DOHH2 (cell line): ENCODE data around the gene ADCY1.

Experiments
- H3F3A ChIP-seq: fragments of 200-600 bp; sonication (generic), shearing (Covaris generic); 2 replicates; pipeline ENCODE4 v1.6.0; 2016; ENCODE audit warnings: antibody characterized with exemption, mild to moderate bottlenecking; ENCODE audit not compliant: control insufficient read depth, insufficient read depth
- H3K27ac ChIP-seq: fragments of 200-600 bp; sonication (generic); 2 replicates; pipeline ENCODE4 v1.5.1; 2014; ENCODE audit warnings: low read depth, mild to moderate bottlenecking, low read length, moderate library complexity
- H3K27me3 ChIP-seq: fragments of 200-600 bp; sonication (generic); 2 replicates; pipeline ENCODE4 v1.6.1; 2014; ENCODE audit warnings: mild to moderate bottlenecking, low read length, mixed read lengths; ENCODE audit not compliant: control insufficient read depth
- H3K36me3 ChIP-seq: fragments of 200-600 bp; sonication (generic); 2 replicates; pipeline ENCODE4 v1.6.1; 2014; ENCODE audit warnings: mild to moderate bottlenecking, low read length, moderate library complexity, mixed read lengths; ENCODE audit not compliant: control insufficient read depth
- H3K4me1 ChIP-seq: fragments of 200-600 bp; sonication (generic); 2 replicates; pipeline ENCODE4 v1.6.1; 2014; ENCODE audit warnings: mild to moderate bottlenecking, low read length, mixed read lengths; ENCODE audit not compliant: control insufficient read depth
- H3K4me2 ChIP-seq: fragments of 200-600 bp; sonication (generic); 2 replicates; pipeline ENCODE4 v1.6.0; 2014; ENCODE audit warnings: mild to moderate bottlenecking, low read length, moderate library complexity
- H3K4me3 ChIP-seq: fragments of 200-600 bp; sonication (generic); 2 replicates; pipeline ENCODE4 v1.5.1; 2014; ENCODE audit warnings: mild to moderate bottlenecking, low read length, mixed read lengths
- H3K79me2 ChIP-seq: fragments of 200-600 bp; sonication (generic); 2 replicates; pipeline ENCODE4 v1.6.1; 2014; ENCODE audit warnings: mild to moderate bottlenecking, low read length, mixed read lengths; ENCODE audit not compliant: control insufficient read depth
- H3K9me2 ChIP-seq: fragments of 200-600 bp; sonication (generic); replicated peaks from 2 replicates; pipeline ENCODE4 v1.6.1; 2014; ENCODE audit warnings: mild to moderate bottlenecking, low read length, mixed read lengths; ENCODE audit not compliant: control insufficient read depth
- H3K9me3 ChIP-seq: fragments of 200-600 bp; sonication (generic); 2 replicates; pipeline ENCODE4 v1.6.1; 2014; ENCODE audit warnings: antibody characterized with exemption, low read length, mixed read lengths; ENCODE audit not compliant: control insufficient read depth, insufficient read depth
- H4K20me1 ChIP-seq: fragments of 200-600 bp; sonication (generic); 2 replicates; pipeline ENCODE4 v1.6.0; 2014; ENCODE audit warnings: low read depth, mild to moderate bottlenecking, antibody characterized with exemption, low read length, moderate library complexity; ENCODE audit not compliant: control insufficient read depth, insufficient read depth
- CTCF ChIP-seq: fragments of 200-600 bp; sonication (generic); IDR thresholded peaks from one replicate; pipeline ENCODE4 v1.5.1; 2014; ENCODE audit warnings: antibody characterized with exemption, mild to moderate bottlenecking, low read depth, low read length; ENCODE audit not compliant: poor library complexity, severe bottlenecking
- EZH2phosphoT487 ChIP-seq: fragments of 200-600 bp; sonication (generic); IDR thresholded peaks from 2 replicates; pipeline ENCODE4 v1.6.1; 2017; ENCODE audit warnings: borderline replicate concordance, mild to moderate bottlenecking, antibody characterized with exemption, low read length, moderate library complexity, mixed read lengths

ADCY1 gene

GRCh38 chr7:45594745-45595535 is 20.8 kb downstream of the ADCY1 start:
- Histone ChIP-seq H3K27me3 (no peaks in the 10 kb centered on the region), H3K4me1 (no peaks in the 10 kb centered on the region), H3K36me3 (no peaks in the 10 kb centered on the region), H4K20me1 (no peaks in the 10 kb centered on the region), H3K4me3 (no peak overlapping the region), H3K4me2 (no peak overlapping the region), H3F3A (no peaks in the 10 kb centered on the region), H3K79me2 (no peaks in the 10 kb centered on the region), H3K27ac (no peak overlapping the region), H3K9me3 (no peaks in the 10 kb centered on the region), H3K9me2 (no peaks in the 10 kb centered on the region)
- no peak for TF ChIP-seq EZH2phosphoT487
- TF ChIP-seq CTCF = no peak

GRCh38 chr7:45595809-45596664 is 21.9 kb downstream of the ADCY1 start:
- H4K20me1 ChIP-seq = no peaks in the 10 kb centered on the region
- H3K27ac ChIP-seq = no peak overlapping the region
- no peaks in the 10 kb centered on the region for H3F3A ChIP-seq
- H3K9me3 ChIP-seq = no peaks in the 10 kb centered on the region
- no peaks in the 10 kb centered on the region for H3K27me3 ChIP-seq
- no peak for TF ChIP-seq CTCF
- no peak for TF ChIP-seq EZH2phosphoT487
- H3K9me2 ChIP-seq = no peaks in the 10 kb centered on the region
- H3K36me3 ChIP-seq = no peaks in the 10 kb centered on the region
- no peak overlapping the region for H3K4me2 ChIP-seq
- no peak overlapping the region for H3K4me3 ChIP-seq
- H3K4me1 ChIP-seq = no peaks in the 10 kb centered on the region
- no peaks in the 10 kb centered on the region for H3K79me2 ChIP-seq

- Histone ChIP-seq H3F3A (no peaks in the 10 kb centered on the region), H3K27me3 (no peaks in the 10 kb centered on the region), H3K9me2 (no peaks in the 10 kb centered on the region)
Measured at GRCh38 chr7:45596665-45597095, 22.5 kb downstream of the ADCY1 start.

More at GRCh38 chr7:45596665-45597095, 22.5 kb downstream of the ADCY1 start:
- Histone ChIP-seq H3K4me3 (no peak overlapping the region), H3K9me3 (no peaks in the 10 kb centered on the region), H3K27ac (no peak overlapping the region), H3K79me2 (no peaks in the 10 kb centered on the region), H3K4me2 (no peak overlapping the region), H3K36me3 (no peaks in the 10 kb centered on the region), H4K20me1 (no peaks in the 10 kb centered on the region), H3K4me1 (no peaks in the 10 kb centered on the region)
- TF ChIP-seq CTCF = no peak
